Measurements from ENCODE around the gene HK1. TPM values are rescaled to one million over a fixed set of nuclear protein-coding genes. Genes with fewer than 3 reads are reported as not detected.
"Not testable (repeated sequence)": the region's sequence is repeated elsewhere in the genome, so short reads cannot be mapped to it uniquely, and the experiment has no call there.

HK1 gene
- total RNA-seq, 1 donor from 2014 or later: 131 TPM

- not testable (repeated sequence) for DNase-seq (ENCODE audit: low read depth)
Observed at GRCh38 chr10:69308304-69308703, 30.0 kb downstream of the HK1 start.

- DNase-seq (ENCODE audit: low read depth): no peak
Observed at GRCh38 chr10:69311309-69311708, 33.0 kb downstream of the HK1 start.

- DNase-seq (ENCODE audit: low read depth): no peak
Observed at GRCh38 chr10:69312528-69312927, 34.2 kb downstream of the HK1 start.

GRCh38 chr10:69315100-69315542 lies 36.8 kb downstream of the HK1 start:
- DNase-seq (ENCODE audit: low read depth): no peak

GRCh38 chr10:69315610-69316312 lies 37.5 kb downstream of the HK1 start:
- DNase-seq (ENCODE audit: low read depth): no peak

- peak; percentile 50 for DNase-seq (ENCODE audit: low read depth)
Observed at GRCh38 chr10:69316313-69317059, 38.2 kb downstream of the HK1 start.

- no peak for DNase-seq (ENCODE audit: low read depth)
Observed at GRCh38 chr10:69317175-69317604, 38.9 kb downstream of the HK1 start.

- peak; percentile 54 for DNase-seq (ENCODE audit: low read depth)
Observed at GRCh38 chr10:69317626-69318105, 39.4 kb downstream of the HK1 start.

- DNase-seq (ENCODE audit: low read depth): peak; percentile 39
Observed at GRCh38 chr10:69318106-69318866, 40.0 kb downstream of the HK1 start.

GRCh38 chr10:69318867-69319727 lies 40.8 kb downstream of the HK1 start:
- peak; percentile 30 for DNase-seq (ENCODE audit: low read depth)

- no peak for DNase-seq (ENCODE audit: low read depth)
Observed at GRCh38 chr10:69319841-69320316, 41.6 kb downstream of the HK1 start.

- no peak for DNase-seq (ENCODE audit: low read depth)
Observed at GRCh38 chr10:69320521-69320920, 42.2 kb downstream of the HK1 start.

- DNase-seq (ENCODE audit: low read depth): no peak
Observed at GRCh38 chr10:69321039-69321715, 42.9 kb downstream of the HK1 start.

GRCh38 chr10:69321865-69322264 lies 43.6 kb downstream of the HK1 start:
- DNase-seq (ENCODE audit: low read depth): no peak

- peak; percentile 50 for DNase-seq (ENCODE audit: low read depth)
Observed at GRCh38 chr10:69322346-69322745, 44.0 kb downstream of the HK1 start.

- no peak for DNase-seq (ENCODE audit: low read depth)
Observed at GRCh38 chr10:69323622-69324021, 45.3 kb downstream of the HK1 start.

GRCh38 chr10:69324583-69324982 lies 46.3 kb downstream of the HK1 start:
- DNase-seq (ENCODE audit: low read depth): no peak

GRCh38 chr10:69325637-69326523 lies 47.6 kb downstream of the HK1 start:
- DNase-seq (ENCODE audit: low read depth): peak; percentile 37

GRCh38 chr10:69326692-69327091 lies 48.4 kb downstream of the HK1 start:
- no peak for DNase-seq (ENCODE audit: low read depth)

Data from renal cortical epithelial cell (primary cell).